ENCODE data around the gene PNMA6F. TPM values are rescaled to one million over a fixed set of nuclear protein-coding genes. Genes with fewer than 3 reads are reported as not detected.

The PNMA6F gene
- polyA plus RNA-seq, 1 of the 3 experiments (the other 2 are of a cell fraction): not detected

DNA sequence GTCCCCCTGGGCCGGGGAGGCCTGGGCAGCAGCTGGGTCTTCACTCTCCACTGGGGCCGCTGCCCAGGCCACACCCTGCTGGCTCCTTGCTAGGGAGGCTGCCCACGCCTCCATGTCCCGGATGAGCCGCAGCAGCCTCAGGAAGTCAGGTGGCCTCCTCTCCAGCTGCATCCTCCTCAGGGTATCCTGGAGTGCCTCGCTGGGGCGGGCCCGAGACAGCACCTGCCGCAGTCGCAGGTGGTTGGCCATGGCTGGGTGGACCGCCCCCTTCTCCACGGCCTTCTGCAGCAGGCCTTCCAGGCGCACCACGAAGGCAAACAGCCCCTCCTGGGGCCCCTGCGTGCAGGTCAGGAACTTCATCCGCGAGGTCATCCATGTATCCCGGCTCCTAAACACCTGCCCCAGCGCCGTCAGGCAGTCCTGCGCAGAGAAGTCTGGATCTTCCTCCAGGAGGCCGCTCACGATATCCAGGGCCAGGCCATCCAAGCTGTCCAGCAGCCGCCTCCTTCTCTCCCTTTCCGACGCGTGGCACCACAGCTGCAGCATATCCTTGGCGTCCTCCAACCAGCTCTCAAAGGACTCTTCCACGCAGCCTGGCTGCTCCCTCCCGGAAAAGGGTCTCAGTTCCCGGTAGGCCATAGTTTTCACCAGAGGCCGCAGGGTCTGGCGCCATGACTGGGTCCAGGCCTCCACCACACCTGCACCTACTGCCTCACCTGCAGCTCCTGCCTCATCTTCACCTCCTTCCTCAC lies 2.1 kb downstream of the PNMA6F start:
- no peak for TF ChIP-seq JUND (IDR thresholded peaks at IDR 0.05)
- TF ChIP-seq TAF1 (IDR thresholded peaks at IDR 0.05; ENCODE audit: borderline replicate concordance, low read depth, low read length): no peak
- TF ChIP-seq TCF12 (IDR thresholded peaks at IDR 0.05): no peak
- TF ChIP-seq GATA2 (CRISPR knock-in tag; IDR thresholded peaks at IDR 0.05): no peak
- no peak for TF ChIP-seq MAX (IDR thresholded peaks at IDR 0.05; ENCODE audit: low read depth)
- TF ChIP-seq, protein P1, sequence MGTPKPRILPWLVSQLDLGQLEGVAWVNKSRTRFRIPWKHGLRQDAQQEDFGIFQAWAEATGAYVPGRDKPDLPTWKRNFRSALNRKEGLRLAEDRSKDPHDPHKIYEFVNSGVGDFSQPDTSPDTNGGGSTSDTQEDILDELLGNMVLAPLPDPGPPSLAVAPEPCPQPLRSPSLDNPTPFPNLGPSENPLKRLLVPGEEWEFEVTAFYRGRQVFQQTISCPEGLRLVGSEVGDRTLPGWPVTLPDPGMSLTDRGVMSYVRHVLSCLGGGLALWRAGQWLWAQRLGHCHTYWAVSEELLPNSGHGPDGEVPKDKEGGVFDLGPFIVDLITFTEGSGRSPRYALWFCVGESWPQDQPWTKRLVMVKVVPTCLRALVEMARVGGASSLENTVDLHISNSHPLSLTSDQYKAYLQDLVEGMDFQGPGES (IDR thresholded peaks at IDR 0.05; ENCODE audit: low read depth, low read length): no peak
- TF ChIP-seq ELF1 (IDR thresholded peaks at IDR 0.05): no peak
- TF ChIP-seq, protein P2, sequence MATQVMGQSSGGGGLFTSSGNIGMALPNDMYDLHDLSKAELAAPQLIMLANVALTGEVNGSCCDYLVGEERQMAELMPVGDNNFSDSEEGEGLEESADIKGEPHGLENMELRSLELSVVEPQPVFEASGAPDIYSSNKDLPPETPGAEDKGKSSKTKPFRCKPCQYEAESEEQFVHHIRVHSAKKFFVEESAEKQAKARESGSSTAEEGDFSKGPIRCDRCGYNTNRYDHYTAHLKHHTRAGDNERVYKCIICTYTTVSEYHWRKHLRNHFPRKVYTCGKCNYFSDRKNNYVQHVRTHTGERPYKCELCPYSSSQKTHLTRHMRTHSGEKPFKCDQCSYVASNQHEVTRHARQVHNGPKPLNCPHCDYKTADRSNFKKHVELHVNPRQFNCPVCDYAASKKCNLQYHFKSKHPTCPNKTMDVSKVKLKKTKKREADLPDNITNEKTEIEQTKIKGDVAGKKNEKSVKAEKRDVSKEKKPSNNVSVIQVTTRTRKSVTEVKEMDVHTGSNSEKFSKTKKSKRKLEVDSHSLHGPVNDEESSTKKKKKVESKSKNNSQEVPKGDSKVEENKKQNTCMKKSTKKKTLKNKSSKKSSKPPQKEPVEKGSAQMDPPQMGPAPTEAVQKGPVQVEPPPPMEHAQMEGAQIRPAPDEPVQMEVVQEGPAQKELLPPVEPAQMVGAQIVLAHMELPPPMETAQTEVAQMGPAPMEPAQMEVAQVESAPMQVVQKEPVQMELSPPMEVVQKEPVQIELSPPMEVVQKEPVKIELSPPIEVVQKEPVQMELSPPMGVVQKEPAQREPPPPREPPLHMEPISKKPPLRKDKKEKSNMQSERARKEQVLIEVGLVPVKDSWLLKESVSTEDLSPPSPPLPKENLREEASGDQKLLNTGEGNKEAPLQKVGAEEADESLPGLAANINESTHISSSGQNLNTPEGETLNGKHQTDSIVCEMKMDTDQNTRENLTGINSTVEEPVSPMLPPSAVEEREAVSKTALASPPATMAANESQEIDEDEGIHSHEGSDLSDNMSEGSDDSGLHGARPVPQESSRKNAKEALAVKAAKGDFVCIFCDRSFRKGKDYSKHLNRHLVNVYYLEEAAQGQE (IDR thresholded peaks at IDR 0.05; ENCODE audit: low read depth, low read length): no peak
- TF ChIP-seq SMC3 (IDR thresholded peaks at IDR 0.05; ENCODE audit: low read depth, low read length): no peak
- no peak for TF ChIP-seq POLR2AphosphoS5 (IDR thresholded peaks at IDR 0.05; ENCODE audit: low read depth, low read length)
- TF ChIP-seq, protein P3, sequence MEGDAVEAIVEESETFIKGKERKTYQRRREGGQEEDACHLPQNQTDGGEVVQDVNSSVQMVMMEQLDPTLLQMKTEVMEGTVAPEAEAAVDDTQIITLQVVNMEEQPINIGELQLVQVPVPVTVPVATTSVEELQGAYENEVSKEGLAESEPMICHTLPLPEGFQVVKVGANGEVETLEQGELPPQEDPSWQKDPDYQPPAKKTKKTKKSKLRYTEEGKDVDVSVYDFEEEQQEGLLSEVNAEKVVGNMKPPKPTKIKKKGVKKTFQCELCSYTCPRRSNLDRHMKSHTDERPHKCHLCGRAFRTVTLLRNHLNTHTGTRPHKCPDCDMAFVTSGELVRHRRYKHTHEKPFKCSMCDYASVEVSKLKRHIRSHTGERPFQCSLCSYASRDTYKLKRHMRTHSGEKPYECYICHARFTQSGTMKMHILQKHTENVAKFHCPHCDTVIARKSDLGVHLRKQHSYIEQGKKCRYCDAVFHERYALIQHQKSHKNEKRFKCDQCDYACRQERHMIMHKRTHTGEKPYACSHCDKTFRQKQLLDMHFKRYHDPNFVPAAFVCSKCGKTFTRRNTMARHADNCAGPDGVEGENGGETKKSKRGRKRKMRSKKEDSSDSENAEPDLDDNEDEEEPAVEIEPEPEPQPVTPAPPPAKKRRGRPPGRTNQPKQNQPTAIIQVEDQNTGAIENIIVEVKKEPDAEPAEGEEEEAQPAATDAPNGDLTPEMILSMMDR (IDR thresholded peaks at IDR 0.05): no peak
- no peak for TF ChIP-seq GABPA (IDR thresholded peaks at IDR 0.05; ENCODE audit: low read depth)
- no peak for TF ChIP-seq USF1 (IDR thresholded peaks at IDR 0.05; ENCODE audit: borderline replicate concordance, low read depth)
- no peak for TF ChIP-seq RAD21 (IDR thresholded peaks at IDR 0.05; ENCODE audit: low read length)
- no peak for TF ChIP-seq NFIC (IDR thresholded peaks at IDR 0.05; ENCODE audit: borderline replicate concordance)
- Histone ChIP-seq H3K9me3 (no peaks in the 10 kb centered on the region), H3F3A (replicated peaks; ENCODE audit: insufficient read depth) (no peaks in the 10 kb centered on the region), H3K4me2 (no peak overlapping the region), H3K27ac (ENCODE audit: low read depth in 2 of 2, low read length in 1 of 2) (no peak overlapping the region), H3K4me1 (ENCODE audit: control insufficient read depth in 1 of 2, insufficient read depth in 2 of 2, low read depth in 1 of 2, low read length in 1 of 2) (no peaks in the 10 kb centered on the region), H4K20me1 (ENCODE audit: insufficient read depth) (no peaks in the 10 kb centered on the region), H3K9me2 (no peaks in the 10 kb centered on the region), H3K9ac (no peak overlapping the region), H3K4me3 (ENCODE audit: low read depth in 2 of 2, low read length in 1 of 2) (no peak overlapping the region), H3K36me3 (replicated peaks in 1 of 2; ENCODE audit: control insufficient read depth in 1 of 2, insufficient read depth in 2 of 2, low read length in 1 of 2) (no peaks in the 10 kb centered on the region), H3K27me3 (ENCODE audit: insufficient read depth) (peaks cover 8% of the 10 kb centered on the region; the same call in 1 of the 2 replicates), H3K79me2 (ENCODE audit: insufficient read depth) (no peaks in the 10 kb centered on the region), H2AFZ (ENCODE audit: low read depth) (no peak overlapping the region)
- ChIA-PET POLR2A (no interaction called here), CTCF (interaction anchor here (0.7 kb wide), 1 partner anchor 12 kb away, joined by 3 read pairs; no protein-coding TSS in a partner anchor)
- 60% methylated on average over 19 of the region's 33 CpGs for WGBS (ENCODE audit: low lambda C conversion rate)
- DNase-seq: no peak
